Psoas muscle (tissue), 8 donors: ENCODE data around the gene ITK. TPM values are rescaled to one million over a fixed set of nuclear protein-coding genes. Genes with fewer than 3 reads are reported as not detected.

Experiments
- ATAC-seq, 4 donors: fragments of 200-7000 bp; cut with Tn5 transposase; one replicate each; pipeline ENCODE4 v1.9.1; 2020; ENCODE audit warnings: moderate library complexity in 3 of 4, mild to moderate bottlenecking in 2 of 4
- DNase-seq, 2 donors: peaks; one replicate each; pipeline ENCODE4 v3.0.0-alpha.2; 2020
- H3K27ac ChIP-seq: fragments of 200-600 bp; one replicate; pipeline ENCODE4 v1.8.0; 2022
- H3K27me3 ChIP-seq, 3 donors: fragments of 200-600 bp in 1 of 3; one replicate each; pipeline versions ENCODE4 v1.6.1 to v1.8.0; 2013 to 2022; ENCODE audit warnings: low read length in 2 of 3, mild to moderate bottlenecking in 2 of 3, moderate library complexity in 1 of 3; ENCODE audit not compliant: insufficient read depth in 3 of 3
- H3K36me3 ChIP-seq, 2 donors: fragments of 200-600 bp in 1 of 2; one replicate each; pipeline versions ENCODE4 v1.6.1 to v1.8.0; 2013 to 2022; ENCODE audit warnings: low read depth in 1 of 2, mild to moderate bottlenecking in 1 of 2, moderate library complexity in 1 of 2; ENCODE audit not compliant: insufficient read depth in 1 of 2
- H3K4me1 ChIP-seq: fragments of 200-600 bp; one replicate; pipeline ENCODE4 v1.8.0; 2022
- H3K4me3 ChIP-seq: fragments of 200-600 bp; one replicate; pipeline ENCODE4 v1.8.0; 2022; ENCODE audit warnings: mild to moderate bottlenecking
- H3K9me3 ChIP-seq: fragments of 200-600 bp; one replicate; pipeline ENCODE4 v1.8.0; 2022
- WGBS, 3 donors: extraction: QIAGEN DNeasy Blood & Tissue Kit; methylation state at CpG; one replicate each; pipeline versions ENCODE4 v1.1.6 to v1.1.7; 2013; 5-methylcytosine and 5-hydroxymethylcytosine counted together
- intact Hi-C, 2 donors: fragments of 100-400 bp; cut with DNase I; formaldehyde crosslinking; loops; one replicate each; pipeline versions ENCODE4 v1.11.0 to v1.14.2; 2022
- polyA plus RNA-seq, 3 donors: library from polyadenylated mRNA; stranded (reverse); fragments of 200-250 nt; gene quantifications; one replicate each; pipeline ENCODE4 v1.2.3, GENCODE V29; 2013
- total RNA-seq, 4 donors: library from RNA; stranded (reverse); fragmentation: NEBNext Ultra II Directional in 2 of 4; extraction: Animal tissue kit (Norgen Biotek cat#: 25700) in 2 of 4; gene quantifications; one replicate each; pipeline versions ENCODE4 v1.2.1 to v1.2.4, GENCODE V29; 2021 to 2023
- TF ChIP-seq, protein P1 (sequence below): fragments of 200-600 bp; IDR thresholded peaks from one replicate; pipeline ENCODE4 v1.8.0; 2022; ENCODE audit warnings: antibody characterized with exemption
- donor health status: healthy with polysubstance abuse.
- donor health status: DM: no; HTN: no; CAD: no; lungs with moderate emphysema.
- donor health status: Bipolar disorder and iron deficiency.
- donor health status: healthy.
- donor health status: DM: yes; HTN: yes; CAD: no.
- donor health status: DM: no; HTN: no; CAD: no.
- donor health status: DM: no; HTN: no; CAD: no.
- donor health status: DM: yes; HTN: yes; CAD: no.

Gene ITK
- total and polyA plus RNA-seq, 7 donors: 0.04 to 1.0 (median 0.28) TPM

- Histone ChIP-seq H3K4me1 (peaks cover 18% of the 10 kb centered on the region), H3K36me3 (no peaks in the 10 kb centered on the region), H3K4me3 (no peak overlapping the region), H3K27ac (no peak overlapping the region), H3K27me3 (no peaks in the 10 kb centered on the region), H3K9me3 (no peaks in the 10 kb centered on the region)
- no peak for DNase-seq
- TF ChIP-seq, protein P1, sequence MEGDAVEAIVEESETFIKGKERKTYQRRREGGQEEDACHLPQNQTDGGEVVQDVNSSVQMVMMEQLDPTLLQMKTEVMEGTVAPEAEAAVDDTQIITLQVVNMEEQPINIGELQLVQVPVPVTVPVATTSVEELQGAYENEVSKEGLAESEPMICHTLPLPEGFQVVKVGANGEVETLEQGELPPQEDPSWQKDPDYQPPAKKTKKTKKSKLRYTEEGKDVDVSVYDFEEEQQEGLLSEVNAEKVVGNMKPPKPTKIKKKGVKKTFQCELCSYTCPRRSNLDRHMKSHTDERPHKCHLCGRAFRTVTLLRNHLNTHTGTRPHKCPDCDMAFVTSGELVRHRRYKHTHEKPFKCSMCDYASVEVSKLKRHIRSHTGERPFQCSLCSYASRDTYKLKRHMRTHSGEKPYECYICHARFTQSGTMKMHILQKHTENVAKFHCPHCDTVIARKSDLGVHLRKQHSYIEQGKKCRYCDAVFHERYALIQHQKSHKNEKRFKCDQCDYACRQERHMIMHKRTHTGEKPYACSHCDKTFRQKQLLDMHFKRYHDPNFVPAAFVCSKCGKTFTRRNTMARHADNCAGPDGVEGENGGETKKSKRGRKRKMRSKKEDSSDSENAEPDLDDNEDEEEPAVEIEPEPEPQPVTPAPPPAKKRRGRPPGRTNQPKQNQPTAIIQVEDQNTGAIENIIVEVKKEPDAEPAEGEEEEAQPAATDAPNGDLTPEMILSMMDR: no peak
- ATAC-seq: no peak
- WGBS, 3 donors: 88 to 94% (median 89%) methylated on average over 9 of the region's 9 CpGs
- intact Hi-C loops: no loop called here
These were observed 108.7 kb downstream of the ITK start for GRCh38 chr5:157289164-157289819.

- no peak for ATAC-seq
- H3K27ac ChIP-seq: no peak overlapping the region
- peaks cover 10% of the 10 kb centered on the region for H3K4me1 ChIP-seq
- DNase-seq: no peak
- 75 to 86% (median 85%) methylated on average over 6 of the region's 6 CpGs for WGBS, 3 donors
- no peaks in the 10 kb centered on the region for H3K9me3 ChIP-seq
- H3K27me3 ChIP-seq: no peaks in the 10 kb centered on the region
- H3K36me3 ChIP-seq: no peaks in the 10 kb centered on the region
- no peak overlapping the region for H3K4me3 ChIP-seq
- intact Hi-C loops: no loop called here
- TF ChIP-seq, protein P1: no peak
These were observed 109.7 kb downstream of the ITK start for GRCh38 chr5:157290156-157290980.

DNA sequence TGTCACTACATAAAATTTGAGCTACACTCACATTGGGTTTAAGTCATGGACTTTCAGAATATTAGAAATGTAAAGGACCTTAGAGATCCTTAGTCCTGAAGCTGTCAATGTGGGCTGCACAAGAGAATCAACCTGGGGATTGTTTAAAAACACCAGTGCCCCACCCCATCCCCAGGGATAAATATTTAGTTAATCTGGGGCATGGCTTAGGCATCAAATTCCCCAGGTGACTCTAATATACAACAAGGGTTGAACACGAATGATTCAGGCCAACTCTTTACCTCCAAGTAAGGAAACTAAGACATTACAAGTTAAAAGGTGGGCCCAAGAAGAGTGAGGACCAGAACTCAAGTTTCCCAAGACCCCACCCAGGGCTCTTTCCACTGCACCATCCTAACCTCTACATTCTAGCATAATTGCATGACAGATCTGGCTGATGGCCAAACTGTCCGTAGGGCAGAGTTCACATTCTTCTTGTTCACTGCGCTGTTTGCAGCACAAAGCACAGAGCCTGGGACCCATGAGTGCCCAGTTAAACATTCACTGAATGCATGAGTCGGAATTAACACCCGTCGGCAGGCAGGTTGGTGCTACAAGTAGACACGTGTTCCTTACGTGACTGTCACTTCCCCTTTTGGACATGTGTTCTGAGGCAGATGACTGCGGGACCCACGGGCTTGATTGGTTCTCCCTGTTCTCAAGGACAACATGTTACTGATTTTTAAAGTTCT, 110.5 kb downstream of the ITK start:
- no peak overlapping the region for H3K4me3 ChIP-seq
- no peaks in the 10 kb centered on the region for H3K9me3 ChIP-seq
- intact Hi-C loops: no loop called here
- H3K27me3 ChIP-seq: no peaks in the 10 kb centered on the region
- ATAC-seq (peak in 2 of 4 donors; percentile 59 to 66), DNase-seq (no peak)
- 66 to 76% (median 67%) methylated on average over 10 of the region's 10 CpGs for WGBS, 3 donors
- H3K4me1 ChIP-seq: peaks cover 8% of the 10 kb centered on the region
- no peaks in the 10 kb centered on the region for H3K36me3 ChIP-seq
- no peak overlapping the region for H3K27ac ChIP-seq
- TF ChIP-seq, protein P1: no peak

DNA sequence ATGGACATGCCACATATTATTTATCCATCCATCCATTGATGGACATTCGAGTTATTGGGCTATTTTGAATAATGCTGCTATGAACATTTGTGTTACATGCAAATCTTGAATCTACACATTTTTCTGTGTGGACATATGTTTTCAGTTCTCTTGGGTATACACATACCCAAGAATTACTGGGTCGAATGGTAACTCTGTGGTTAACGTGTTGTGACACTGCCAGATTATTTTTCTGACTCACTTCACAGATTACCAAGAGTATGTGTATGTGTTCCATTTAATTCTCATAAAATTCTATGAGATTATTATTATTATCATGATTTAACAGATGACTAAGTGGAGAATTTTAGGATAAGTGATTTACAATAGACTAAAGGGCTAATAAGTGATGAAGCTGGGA, 112.0 kb downstream of the ITK start:
- intact Hi-C loops: no loop called here
- TF ChIP-seq, protein P1: no peak
- no peak for DNase-seq
- H3K36me3 ChIP-seq: no peaks in the 10 kb centered on the region
- no peak overlapping the region for H3K4me3 ChIP-seq
- ATAC-seq: no peak
- no peaks in the 10 kb centered on the region for H3K9me3 ChIP-seq
- H3K27me3 ChIP-seq: no peaks in the 10 kb centered on the region
- WGBS, 3 donors: 84 to 86% (median 86%) methylated on average over 3 of the region's 3 CpGs
- H3K27ac ChIP-seq: no peak overlapping the region
- no peaks in the 10 kb centered on the region for H3K4me1 ChIP-seq
